Stimulated activated CD8-positive, alpha-beta memory T cell treated with anti-CD3 and anti-CD28 coated beads, Interleukin-4, amount 100 ng/mL, for 24 hours (primary cell): ENCODE measurements around the gene WNK2.

Experiments used
- DNase-seq: peaks from one replicate; pipeline ENCODE4 v3.0.0-alpha.2; 2020; ENCODE audit warnings: low read depth

The WNK2 gene

DNA sequence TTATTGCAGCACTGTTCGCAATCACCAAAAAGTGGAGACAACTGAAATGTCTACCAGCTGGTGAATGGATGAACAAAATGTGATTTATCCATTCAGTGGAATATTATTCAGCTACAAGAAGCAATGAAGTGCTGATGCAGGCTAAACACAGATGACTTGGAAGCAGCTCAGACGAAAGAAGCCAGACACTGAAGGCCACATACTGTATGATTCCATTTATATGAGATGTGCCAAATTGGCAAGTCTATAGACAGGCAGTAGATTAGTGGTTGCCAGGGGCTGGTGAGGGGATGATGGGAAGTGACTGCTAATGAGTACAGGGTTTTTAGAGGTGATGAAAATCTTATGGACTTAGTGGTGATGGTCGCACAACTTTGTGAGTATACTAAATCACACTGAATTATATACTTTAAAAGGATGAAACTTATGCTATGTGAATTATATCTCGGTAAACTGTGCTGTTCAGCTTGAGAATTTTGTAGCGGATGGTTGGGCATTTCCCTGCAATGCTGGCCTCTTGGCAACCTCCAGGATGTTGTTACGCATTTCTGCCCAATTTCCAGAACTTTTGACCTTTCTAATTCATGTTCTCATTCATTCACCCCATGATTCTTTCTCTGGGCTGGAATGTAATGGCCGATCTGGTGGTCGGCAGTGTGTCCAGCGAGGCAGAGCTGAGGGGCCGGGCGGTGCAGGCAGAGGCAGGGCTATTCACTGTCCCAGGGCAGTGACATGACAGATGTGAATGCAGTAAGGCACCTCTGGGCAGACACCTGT lies 22.0 kb upstream of the WNK2 start:
- DNase-seq, result no peak

GRCh38 chr9:93164085-93164484 lies 19.9 kb upstream of the WNK2 start:
- no peak for DNase-seq

DNA sequence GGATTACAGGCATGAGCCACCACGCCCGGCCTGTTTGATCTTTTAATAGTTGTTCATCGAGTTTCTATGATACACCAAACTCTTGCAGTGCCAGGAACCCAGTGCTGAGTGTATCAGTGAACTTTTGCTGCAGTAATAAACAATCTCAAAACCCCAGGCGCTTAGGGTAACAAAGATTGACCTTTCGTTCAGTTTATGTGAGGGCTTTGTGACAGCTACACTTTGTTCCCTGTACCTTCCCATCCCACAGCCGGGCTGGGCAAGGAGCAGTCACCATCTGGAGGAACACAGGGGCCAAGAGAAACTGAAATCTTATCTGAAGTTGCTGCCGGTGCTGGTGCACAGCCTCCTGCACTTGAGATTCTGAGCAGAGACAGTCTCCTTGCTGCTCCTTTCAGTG lies 17.2 kb upstream of the WNK2 start:
- no peak for DNase-seq

GRCh38 chr9:93167185-93167584 lies 16.8 kb upstream of the WNK2 start:
- no peak for DNase-seq

GRCh38 chr9:93167838-93168237 lies 16.1 kb upstream of the WNK2 start:
- no peak for DNase-seq

GRCh38 chr9:93168581-93168980 lies 15.4 kb upstream of the WNK2 start:
- no peak for DNase-seq

DNA sequence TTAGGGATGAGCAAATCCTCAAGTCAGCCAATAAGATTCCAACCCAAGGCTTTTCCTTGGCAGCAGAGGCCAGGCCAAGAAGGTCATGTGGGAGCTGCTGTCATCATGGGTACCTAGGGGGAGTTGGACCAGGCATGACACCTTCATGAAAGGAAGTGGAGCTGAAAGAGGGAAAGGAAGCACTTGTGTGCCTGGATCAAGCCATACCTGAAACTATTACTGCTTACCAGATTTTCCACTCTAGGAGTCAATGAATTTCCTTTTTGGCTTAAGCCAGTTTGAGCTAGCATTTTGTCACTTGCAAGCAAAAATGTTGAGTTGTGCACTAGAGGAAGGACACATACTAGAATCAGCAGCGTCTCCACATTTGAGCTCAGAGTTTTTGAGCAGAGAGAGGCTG lies 14.5 kb upstream of the WNK2 start:
- no peak for DNase-seq

GRCh38 chr9:93170571-93170970 lies 13.4 kb upstream of the WNK2 start:
- DNase-seq, result no peak

- no peak for DNase-seq
Measured at GRCh38 chr9:93171261-93171990, 12.5 kb upstream of the WNK2 start.

- DNase-seq, result no peak
Measured at GRCh38 chr9:93172666-93173364, 11.1 kb upstream of the WNK2 start.

GRCh38 chr9:93173365-93174051 lies 10.4 kb upstream of the WNK2 start:
- no peak for DNase-seq

DNA sequence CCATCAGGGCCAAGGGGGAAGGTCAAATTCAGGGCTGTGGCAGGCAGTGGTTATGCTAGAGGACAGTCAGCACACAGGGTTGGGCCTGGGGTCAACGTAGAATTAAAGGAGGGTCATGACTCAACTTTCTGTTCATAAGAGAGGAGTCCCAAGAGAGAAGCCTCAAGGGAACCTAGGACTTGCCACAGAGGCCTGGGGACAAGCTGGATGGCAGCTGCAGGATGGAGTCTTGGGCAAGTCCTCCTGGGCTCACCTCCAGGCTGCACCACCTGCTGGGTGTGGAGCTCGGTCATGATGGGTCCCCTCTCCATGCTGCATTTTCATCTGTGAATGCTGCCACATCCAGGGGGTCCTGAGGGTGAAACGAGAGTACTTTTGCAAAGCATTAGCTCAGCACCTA lies 9.0 kb upstream of the WNK2 start:
- DNase-seq, result no peak

- no peak for DNase-seq
Measured at GRCh38 chr9:93177676-93178075, 6.3 kb upstream of the WNK2 start.

GRCh38 chr9:93178851-93179786 lies 4.8 kb upstream of the WNK2 start:
- DNase-seq, result no peak

GRCh38 chr9:93180938-93181337 lies 3.0 kb upstream of the WNK2 start:
- DNase-seq, result no peak

DNA sequence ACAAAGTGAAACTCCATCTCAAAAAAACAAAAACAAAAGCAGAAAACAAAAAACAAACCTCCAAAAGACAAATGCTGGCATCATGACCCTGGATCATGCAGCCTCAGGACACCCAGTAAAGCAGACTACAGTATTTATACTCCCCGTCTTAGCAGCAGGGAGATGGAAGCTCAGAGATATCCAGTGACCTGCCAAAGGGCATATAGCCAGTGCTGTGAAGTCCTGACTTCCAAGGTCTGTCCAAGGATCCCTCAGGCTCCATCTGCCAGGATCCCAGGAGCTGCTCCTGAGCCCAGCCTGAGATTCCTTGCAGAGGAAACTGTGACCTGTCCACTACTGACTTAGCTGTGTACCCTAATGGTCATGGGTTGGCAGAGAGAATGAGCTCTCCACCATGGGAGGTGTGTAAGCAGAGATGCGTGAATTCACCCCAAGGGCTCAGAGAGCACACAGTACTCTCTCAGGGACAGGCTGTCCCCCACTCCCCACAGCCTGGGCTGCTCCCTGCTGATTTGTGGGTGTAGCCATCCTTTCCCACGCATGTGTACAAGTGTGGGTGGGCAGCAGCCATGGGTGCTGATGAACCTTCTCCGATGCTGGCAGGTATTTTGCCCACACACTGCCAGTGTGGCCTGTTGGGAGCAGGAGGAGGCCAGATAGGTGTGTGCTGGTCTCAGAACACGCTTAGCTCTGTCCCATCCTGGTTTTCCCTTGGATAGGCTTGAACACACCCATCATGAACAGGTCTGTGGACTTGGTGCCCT lies 2.1 kb upstream of the WNK2 start:
- DNase-seq, result no peak

GRCh38 chr9:93182572-93182971 lies 1.4 kb upstream of the WNK2 start:
- DNase-seq, result no peak

GRCh38 chr9:93183131-93183662 lies 742 bp upstream of the WNK2 start:
- DNase-seq, result no peak

- DNase-seq, result no peak
Measured at GRCh38 chr9:93184432-93185265, 710 bp downstream of the WNK2 start.
